ENCODE data around the gene DUOX2.

DNA sequence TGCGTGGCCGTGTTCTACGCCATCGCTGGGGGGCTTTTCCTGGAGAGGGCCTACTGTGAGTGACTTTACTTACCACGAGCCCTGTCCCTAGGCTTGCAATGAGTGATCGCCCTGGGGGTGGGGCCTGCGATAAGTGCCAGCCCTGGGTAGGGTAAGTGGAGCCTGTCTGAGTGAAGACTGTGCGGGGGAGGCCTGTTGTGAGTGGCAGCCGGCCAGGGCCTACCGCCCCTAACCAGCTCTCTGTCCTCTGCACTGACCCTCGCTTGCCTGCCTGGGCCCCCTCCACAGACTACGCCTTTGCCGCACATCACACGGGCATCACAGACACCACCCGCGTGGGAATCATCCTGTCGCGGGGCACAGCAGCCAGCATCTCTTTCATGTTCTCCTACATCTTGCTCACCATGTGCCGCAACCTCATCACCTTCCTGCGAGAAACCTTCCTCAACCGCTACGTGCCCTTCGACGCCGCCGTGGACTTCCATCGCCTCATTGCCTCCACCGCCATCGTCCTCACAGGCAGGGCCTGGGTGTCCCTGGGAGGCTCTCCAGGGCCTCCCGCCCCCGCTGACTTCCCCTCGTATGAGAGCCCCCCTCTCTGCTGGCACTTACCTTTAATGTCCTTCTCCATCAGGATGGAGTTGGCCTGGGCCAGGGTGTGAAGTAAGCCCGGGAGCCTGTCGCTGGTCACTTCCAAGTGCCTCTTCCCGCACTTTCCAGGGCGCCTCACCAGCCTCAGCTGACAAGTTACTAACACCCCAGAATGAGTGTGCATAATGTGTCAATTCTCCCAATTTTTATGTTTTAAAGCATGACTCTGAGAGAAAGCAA lies 38.2 kb upstream of the DUOX2 start:
- TF ChIP-seq, protein P1, sequence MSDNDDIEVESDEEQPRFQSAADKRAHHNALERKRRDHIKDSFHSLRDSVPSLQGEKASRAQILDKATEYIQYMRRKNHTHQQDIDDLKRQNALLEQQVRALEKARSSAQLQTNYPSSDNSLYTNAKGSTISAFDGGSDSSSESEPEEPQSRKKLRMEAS (IDR thresholded peaks at IDR 0.05) = no peak
- TF ChIP-seq, protein P2, sequence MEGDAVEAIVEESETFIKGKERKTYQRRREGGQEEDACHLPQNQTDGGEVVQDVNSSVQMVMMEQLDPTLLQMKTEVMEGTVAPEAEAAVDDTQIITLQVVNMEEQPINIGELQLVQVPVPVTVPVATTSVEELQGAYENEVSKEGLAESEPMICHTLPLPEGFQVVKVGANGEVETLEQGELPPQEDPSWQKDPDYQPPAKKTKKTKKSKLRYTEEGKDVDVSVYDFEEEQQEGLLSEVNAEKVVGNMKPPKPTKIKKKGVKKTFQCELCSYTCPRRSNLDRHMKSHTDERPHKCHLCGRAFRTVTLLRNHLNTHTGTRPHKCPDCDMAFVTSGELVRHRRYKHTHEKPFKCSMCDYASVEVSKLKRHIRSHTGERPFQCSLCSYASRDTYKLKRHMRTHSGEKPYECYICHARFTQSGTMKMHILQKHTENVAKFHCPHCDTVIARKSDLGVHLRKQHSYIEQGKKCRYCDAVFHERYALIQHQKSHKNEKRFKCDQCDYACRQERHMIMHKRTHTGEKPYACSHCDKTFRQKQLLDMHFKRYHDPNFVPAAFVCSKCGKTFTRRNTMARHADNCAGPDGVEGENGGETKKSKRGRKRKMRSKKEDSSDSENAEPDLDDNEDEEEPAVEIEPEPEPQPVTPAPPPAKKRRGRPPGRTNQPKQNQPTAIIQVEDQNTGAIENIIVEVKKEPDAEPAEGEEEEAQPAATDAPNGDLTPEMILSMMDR (IDR thresholded peaks at IDR 0.05 in 2 of 3, conservative IDR thresholded peaks at IDR 0.05 in 1 of 3; ENCODE audit: borderline replicate concordance in 1 of 3, insufficient read depth in 1 of 3, low read depth in 2 of 3, low read length in 2 of 3) = no peak
- TF ChIP-seq EZH2 (IDR thresholded peaks at IDR 0.05) (no peak), POLR2A (IDR thresholded peaks at IDR 0.05; ENCODE audit: borderline replicate concordance, extremely low read depth, insufficient read depth, insufficient read length) (no peak)

Measured in HCT116 (cell line).